ENCODE data around the gene LIFR. TPM values are rescaled to one million over a fixed set of nuclear protein-coding genes. Genes with fewer than 3 reads are reported as not detected.

LIFR gene
- total RNA-seq, 1 experiment from 2014 or later, result 10.6 TPM

- BruUV-seq (replicated peaks), result no TSS peak
- CTCF ChIA-PET, result no interaction called here
- TF ChIP-seq JUND (IDR thresholded peaks at IDR 0.05) (peak; percentile 77), REST (IDR thresholded peaks at IDR 0.05; ENCODE audit: low read depth) (no peak), CBX3 (IDR thresholded peaks at IDR 0.05; ENCODE audit: low read depth) (0 out of 2 replicates have a peak, but pooled peaks have one; percentile 17), EZH2 (IDR thresholded peaks at IDR 0.05) (no peak), ZFX (IDR thresholded peaks at IDR 0.05) (no peak), MAX (IDR thresholded peaks at IDR 0.05) (peak; percentile 31; the same call in 1 of the 2 replicates), POLR2A (IDR thresholded peaks at IDR 0.05; ENCODE audit: borderline replicate concordance, extremely low read depth, insufficient read depth, insufficient read length) (no peak), YY1 (IDR thresholded peaks at IDR 0.05; ENCODE audit: extremely low read depth, insufficient replicate concordance, low read depth, low read length) (no peak), SIN3A (IDR thresholded peaks at IDR 0.05; ENCODE audit: low read depth) (no peak), ATF3 (IDR thresholded peaks at IDR 0.05) (no peak), CTCF (IDR thresholded peaks at IDR 0.05 in 2 of 3, conservative IDR thresholded peaks at IDR 0.05 in 1 of 3; ENCODE audit: borderline replicate concordance in 1 of 3, insufficient read depth in 1 of 3, low read depth in 2 of 3, low read length in 2 of 3) (no peak), ZNF274 (IDR thresholded peaks at IDR 0.05; ENCODE audit: low read depth, low read length) (no peak), FOSL1 (IDR thresholded peaks at IDR 0.05; ENCODE audit: low read depth) (peak; percentile 91), CEBPB (IDR thresholded peaks at IDR 0.05; ENCODE audit: low read depth) (peak; percentile 59), TCF7L2 (IDR thresholded peaks at IDR 0.05; ENCODE audit: borderline replicate concordance, extremely low read depth, insufficient read depth, insufficient read length) (no peak), ZBTB33 (IDR thresholded peaks at IDR 0.05; ENCODE audit: extremely low read depth, insufficient replicate concordance, low read length) (no peak), SRF (IDR thresholded peaks at IDR 0.05; ENCODE audit: low read depth) (no peak), SP1 (IDR thresholded peaks at IDR 0.05; ENCODE audit: low read depth) (peak; percentile 51), POLR2AphosphoS5 (IDR thresholded peaks at IDR 0.05; ENCODE audit: low read depth, low read length) (0 out of 2 replicates have a peak, but pooled peaks have one; percentile 23), RAD21 (IDR thresholded peaks at IDR 0.05; ENCODE audit: low read depth) (no peak), EGR1 (IDR thresholded peaks at IDR 0.05; ENCODE audit: low read depth) (no peak)
Measured at GRCh38 chr5:38601863-38602298, 45.4 kb upstream of the LIFR start.

More at GRCh38 chr5:38601863-38602298, 45.4 kb upstream of the LIFR start:
- Histone ChIP-seq H3K79me2 (ENCODE audit: insufficient read depth, low read length) (no peaks in the 10 kb centered on the region), H3K27ac (ENCODE audit: low read depth, low read length) (peak overlapping the region; percentile 25; the same call in 1 of the 2 replicates), H3K4me3 (replicated peaks in 1 of 2; ENCODE audit: low read depth in 1 of 2, low read length in 2 of 2) (0 out of 4 replicates have a peak overlapping the region, but pooled peaks of 1 of the 2 experiments have one; percentile 13), H3K36me3 (ENCODE audit: control insufficient read depth in 1 of 2, insufficient read depth in 2 of 2, low read length in 2 of 2) (no peaks in the 10 kb centered on the region), H3K4me1 (ENCODE audit: control insufficient read depth in 1 of 2, insufficient read depth in 2 of 2, low read length in 2 of 2) (peaks cover 24 to 52% of the 10 kb centered on the region in 2 experiments), H3K9me3 (ENCODE audit: control insufficient read depth in 1 of 2, insufficient read depth in 1 of 2, low read depth in 1 of 2, low read length in 2 of 2) (no peaks in the 10 kb centered on the region), H3K27me3 (ENCODE audit: insufficient read depth, low read length) (no peaks in the 10 kb centered on the region), H3K9ac (ENCODE audit: low read length) (no peak overlapping the region), H2AFZ (ENCODE audit: low read depth, low read length, poor library complexity, severe bottlenecking) (peak overlapping the region; percentile 75), H3K9me2 (ENCODE audit: insufficient read depth) (no peaks in the 10 kb centered on the region), H4K20me1 (ENCODE audit: insufficient read depth) (no peaks in the 10 kb centered on the region), H3K4me2 (ENCODE audit: low read length) (peak overlapping the region; percentile 53)
- ChIA-PET POLR2A (no interaction called here), RAD21 (ENCODE audit: low non-redundant PET in 1 of 2, low total read pairs in 2 of 2, uncharacterized antibody in 2 of 2, unreplicated experiment in 2 of 2) (interaction anchor here in 1 of 2 experiments (0.6 kb wide), 1 partner anchor 56 kb away, joined by 3 read pairs; no protein-coding TSS in a partner anchor)
- DNase-seq (ENCODE audit: low read depth, low spot score), result peak; percentile 70
- intact Hi-C loops (cut with micrococcal nuclease), result no loop called here
- peak; percentile 56 for ATAC-seq

All from HCT116 (cell line).